SK-N-SH treated with all-trans-retinoic acid at 6 μM for 48 hours (cell line): ENCODE measurements around the gene MAPK10.

Source experiments
- ARNTL ChIP-seq: fragments of 450-650 bp; formaldehyde crosslinking; IDR thresholded peaks from 2 replicates; pipeline ENCODE4 v1.5.0; 2020; ENCODE audit warnings: low read depth, mild to moderate bottlenecking, moderate library complexity, borderline replicate concordance
- BACH2 ChIP-seq: fragments of 250-450 bp; sonication (Bioruptor Pico); IDR thresholded peaks from 2 replicates; pipeline ENCODE4 v1.9.0; 2021; ENCODE audit warnings: mild to moderate bottlenecking, borderline replicate concordance
- CSDC2 ChIP-seq: fragments of 250-450 bp; sonication (Bioruptor Pico); IDR thresholded peaks from 2 replicates; pipeline ENCODE4 v1.5.0; 2020; ENCODE audit warnings: mild to moderate bottlenecking, moderate library complexity
- ISL1 ChIP-seq: fragments of 250-450 bp; sonication (Bioruptor Pico); IDR thresholded peaks from 2 replicates; pipeline ENCODE4 v2.1.2; 2022; ENCODE audit warnings: mild to moderate bottlenecking, moderate library complexity
- RARB ChIP-seq: fragments of 250-450 bp; sonication (Bioruptor Pico); IDR thresholded peaks from 2 replicates; pipeline ENCODE4 v1.8.0; 2021; ENCODE audit warnings: mild to moderate bottlenecking, moderate library complexity
- TCF4 ChIP-seq: fragments of 250-450 bp; sonication (Bioruptor Pico); IDR thresholded peaks from 2 replicates; pipeline ENCODE4 v1.8.0; 2021; ENCODE audit warnings: mild to moderate bottlenecking, moderate library complexity, borderline replicate concordance
- TOX ChIP-seq: fragments of 250-450 bp; sonication (Bioruptor Pico); IDR thresholded peaks from 2 replicates; pipeline ENCODE4 v1.8.0; 2021; ENCODE audit warnings: mild to moderate bottlenecking, moderate library complexity, borderline replicate concordance
- ZC3H10 ChIP-seq: fragments of 250-450 bp; sonication (Bioruptor Pico); IDR thresholded peaks from 2 replicates; pipeline ENCODE4 v1.5.1; 2021; ENCODE audit warnings: mild to moderate bottlenecking, moderate library complexity
- ZFP3 ChIP-seq: fragments of 250-450 bp; sonication (Bioruptor Pico); IDR thresholded peaks from 2 replicates; pipeline ENCODE4 v1.5.0; 2020; ENCODE audit warnings: mild to moderate bottlenecking, moderate library complexity
- ZNF565 ChIP-seq: fragments of 450-650 bp; formaldehyde crosslinking; conservative IDR thresholded peaks from 2 replicates; pipeline ENCODE4 v1.5.0; 2020; ENCODE audit warnings: low read depth, mild to moderate bottlenecking, moderate library complexity
- TF ChIP-seq, protein P1 (sequence below): fragments of 250-450 bp; sonication (Bioruptor Pico); IDR thresholded peaks from 2 replicates; pipeline ENCODE4 v1.5.1; 2020; ENCODE audit warnings: low read depth, mild to moderate bottlenecking, moderate library complexity
- TF ChIP-seq, protein P2 (sequence below): fragments of 250-450 bp; sonication (Bioruptor Pico); IDR thresholded peaks from 2 replicates; pipeline ENCODE4 v1.5.1; 2021; ENCODE audit warnings: mild to moderate bottlenecking, moderate library complexity
- TF ChIP-seq, protein P3 (sequence below): fragments of 250-450 bp; sonication (Bioruptor Pico); IDR thresholded peaks from 2 replicates; pipeline ENCODE4 v1.8.0; 2020; ENCODE audit warnings: mild to moderate bottlenecking, moderate library complexity, borderline replicate concordance

DNA sequence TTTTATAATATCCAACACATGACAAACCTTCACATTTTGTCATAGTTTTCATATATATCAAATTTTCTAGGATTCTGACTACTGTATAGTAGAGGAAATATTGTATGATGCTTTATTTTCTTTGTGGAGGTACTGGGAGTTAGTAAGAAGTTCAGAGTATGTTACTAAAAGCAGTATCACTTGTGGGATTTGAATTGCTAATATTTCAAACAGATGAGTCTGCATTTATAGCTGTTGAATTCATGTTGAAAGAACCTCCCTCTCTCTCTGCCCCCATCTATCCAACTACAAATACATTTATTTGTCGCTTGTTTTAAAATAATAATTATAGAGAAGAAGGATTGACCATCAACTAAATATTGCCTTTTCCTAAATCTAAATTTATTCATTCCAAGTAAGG lies 29.8 kb upstream of the MAPK10 start:
- TF ChIP-seq ZC3H10 (CRISPR knock-in tag) (no peak), RARB (CRISPR knock-in tag) (no peak), CSDC2 (no peak), ZNF565 (CRISPR knock-in tag) (no peak), BACH2 (CRISPR knock-in tag) (no peak), ISL1 (CRISPR knock-in tag) (no peak), ARNTL (CRISPR knock-in tag) (no peak), TOX (CRISPR knock-in tag) (no peak), TCF4 (CRISPR knock-in tag) (no peak), ZFP3 (CRISPR knock-in tag) (no peak)
- TF ChIP-seq, protein P1, sequence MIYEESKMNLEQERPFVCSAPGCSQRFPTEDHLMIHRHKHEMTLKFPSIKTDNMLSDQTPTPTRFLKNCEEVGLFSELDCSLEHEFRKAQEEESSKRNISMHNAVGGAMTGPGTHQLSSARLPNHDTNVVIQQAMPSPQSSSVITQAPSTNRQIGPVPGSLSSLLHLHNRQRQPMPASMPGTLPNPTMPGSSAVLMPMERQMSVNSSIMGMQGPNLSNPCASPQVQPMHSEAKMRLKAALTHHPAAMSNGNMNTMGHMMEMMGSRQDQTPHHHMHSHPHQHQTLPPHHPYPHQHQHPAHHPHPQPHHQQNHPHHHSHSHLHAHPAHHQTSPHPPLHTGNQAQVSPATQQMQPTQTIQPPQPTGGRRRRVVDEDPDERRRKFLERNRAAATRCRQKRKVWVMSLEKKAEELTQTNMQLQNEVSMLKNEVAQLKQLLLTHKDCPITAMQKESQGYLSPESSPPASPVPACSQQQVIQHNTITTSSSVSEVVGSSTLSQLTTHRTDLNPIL (CRISPR knock-in tag) = no peak
- TF ChIP-seq, protein P2, sequence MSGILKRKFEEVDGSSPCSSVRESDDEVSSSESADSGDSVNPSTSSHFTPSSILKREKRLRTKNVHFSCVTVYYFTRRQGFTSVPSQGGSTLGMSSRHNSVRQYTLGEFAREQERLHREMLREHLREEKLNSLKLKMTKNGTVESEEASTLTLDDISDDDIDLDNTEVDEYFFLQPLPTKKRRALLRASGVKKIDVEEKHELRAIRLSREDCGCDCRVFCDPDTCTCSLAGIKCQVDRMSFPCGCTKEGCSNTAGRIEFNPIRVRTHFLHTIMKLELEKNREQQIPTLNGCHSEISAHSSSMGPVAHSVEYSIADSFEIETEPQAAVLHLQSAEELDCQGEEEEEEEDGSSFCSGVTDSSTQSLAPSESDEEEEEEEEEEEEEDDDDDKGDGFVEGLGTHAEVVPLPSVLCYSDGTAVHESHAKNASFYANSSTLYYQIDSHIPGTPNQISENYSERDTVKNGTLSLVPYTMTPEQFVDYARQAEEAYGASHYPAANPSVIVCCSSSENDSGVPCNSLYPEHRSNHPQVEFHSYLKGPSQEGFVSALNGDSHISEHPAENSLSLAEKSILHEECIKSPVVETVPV (CRISPR knock-in tag) = no peak
- TF ChIP-seq, protein P3, sequence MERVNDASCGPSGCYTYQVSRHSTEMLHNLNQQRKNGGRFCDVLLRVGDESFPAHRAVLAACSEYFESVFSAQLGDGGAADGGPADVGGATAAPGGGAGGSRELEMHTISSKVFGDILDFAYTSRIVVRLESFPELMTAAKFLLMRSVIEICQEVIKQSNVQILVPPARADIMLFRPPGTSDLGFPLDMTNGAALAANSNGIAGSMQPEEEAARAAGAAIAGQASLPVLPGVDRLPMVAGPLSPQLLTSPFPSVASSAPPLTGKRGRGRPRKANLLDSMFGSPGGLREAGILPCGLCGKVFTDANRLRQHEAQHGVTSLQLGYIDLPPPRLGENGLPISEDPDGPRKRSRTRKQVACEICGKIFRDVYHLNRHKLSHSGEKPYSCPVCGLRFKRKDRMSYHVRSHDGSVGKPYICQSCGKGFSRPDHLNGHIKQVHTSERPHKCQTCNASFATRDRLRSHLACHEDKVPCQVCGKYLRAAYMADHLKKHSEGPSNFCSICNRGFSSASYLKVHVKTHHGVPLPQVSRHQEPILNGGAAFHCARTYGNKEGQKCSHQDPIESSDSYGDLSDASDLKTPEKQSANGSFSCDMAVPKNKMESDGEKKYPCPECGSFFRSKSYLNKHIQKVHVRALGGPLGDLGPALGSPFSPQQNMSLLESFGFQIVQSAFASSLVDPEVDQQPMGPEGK (CRISPR knock-in tag) = no peak
